HG03097 (cell line): Measurements from ENCODE around the gene GUCA2B.

Source experiments
- ATAC-seq: cut with Tn5 transposase; IDR thresholded peaks from one replicate; pipeline ENCODE4 v1.9.1; 2021; ENCODE audit not compliant: unreplicated experiment, low FRiP score

The GUCA2B gene

DNA sequence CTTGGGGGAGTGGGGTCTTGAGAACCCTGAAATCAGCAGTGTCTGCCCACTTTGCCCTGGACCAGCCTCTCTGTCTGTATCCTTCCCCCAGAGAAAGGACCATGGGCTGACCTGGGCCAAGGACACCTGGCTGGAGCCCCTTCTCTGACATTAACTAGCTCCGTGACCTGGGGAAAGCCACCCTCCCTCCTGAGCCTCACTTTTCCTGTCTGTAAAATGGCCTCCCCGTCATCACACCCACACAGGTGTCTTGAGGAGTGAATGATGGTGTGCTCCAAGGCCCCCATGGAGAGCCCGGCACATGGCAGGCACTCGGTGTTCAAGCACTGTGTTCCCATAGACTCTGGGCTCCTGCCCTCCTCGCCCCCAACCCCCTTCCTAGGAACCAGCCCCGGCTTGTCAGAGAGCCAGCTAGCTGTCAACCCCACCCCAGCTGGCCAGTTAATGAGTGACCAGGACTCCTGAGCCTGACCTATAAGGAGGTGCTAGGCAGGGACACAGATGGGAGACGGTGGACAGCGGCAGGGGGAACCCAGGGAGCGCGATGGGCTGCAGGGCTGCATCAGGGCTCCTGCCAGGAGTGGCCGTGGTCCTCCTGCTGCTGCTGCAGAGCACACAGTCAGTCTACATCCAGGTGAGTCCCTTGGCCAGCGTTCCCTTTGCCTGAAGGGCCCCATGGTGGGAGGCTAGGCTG lies at the start of gene GUCA2B:
GUCA2B (plus strand) TSS at position 504 of the 694 bp plus-strand sequence; CDS start at position 545, 41 bp downstream.
- no peak for ATAC-seq

DNA sequence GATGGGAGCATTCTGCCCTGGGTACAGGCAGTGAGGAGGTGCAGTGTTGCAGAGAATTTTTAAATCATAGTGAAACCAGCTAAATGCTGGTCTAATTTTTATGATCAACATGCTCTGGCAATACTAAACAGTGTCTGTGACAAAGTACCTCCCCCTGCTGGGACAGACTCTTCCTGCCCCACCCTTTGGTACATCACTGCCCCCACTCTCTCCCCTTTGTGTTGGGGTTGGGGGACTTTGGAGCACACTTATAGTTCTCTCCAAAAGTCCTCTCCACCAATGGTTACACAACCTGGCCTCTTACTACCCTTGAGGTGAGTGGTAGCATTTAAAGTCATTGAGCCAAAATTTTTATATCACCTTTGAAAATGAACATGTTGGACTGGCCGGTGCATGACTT lies 48.2 kb upstream of the GUCA2B start:
- ATAC-seq: no peak

GRCh38 chr1:42108309-42108708 lies 44.9 kb upstream of the GUCA2B start:
- ATAC-seq: no peak

DNA sequence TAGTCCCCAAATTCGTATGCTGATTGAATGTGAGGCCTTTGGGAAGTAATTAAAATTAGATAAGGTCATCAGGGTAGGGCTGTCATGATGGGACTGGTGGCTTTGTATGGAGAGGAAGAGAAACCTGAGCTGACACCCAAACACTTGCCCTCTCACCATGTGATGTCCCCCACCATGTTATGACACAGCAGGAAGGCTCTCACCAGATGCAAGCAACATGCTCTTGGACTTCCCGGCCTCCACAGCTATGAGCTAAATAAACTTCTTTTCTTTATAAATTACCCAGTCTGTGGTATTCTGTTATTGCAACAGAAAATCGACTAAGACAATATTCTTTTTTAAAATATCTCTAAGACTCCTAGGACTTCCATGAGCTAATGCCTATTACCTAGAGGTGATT lies 43.6 kb upstream of the GUCA2B start:
- ATAC-seq: no peak

GRCh38 chr1:42114229-42114628 lies 39.0 kb upstream of the GUCA2B start:
- ATAC-seq: no peak

DNA sequence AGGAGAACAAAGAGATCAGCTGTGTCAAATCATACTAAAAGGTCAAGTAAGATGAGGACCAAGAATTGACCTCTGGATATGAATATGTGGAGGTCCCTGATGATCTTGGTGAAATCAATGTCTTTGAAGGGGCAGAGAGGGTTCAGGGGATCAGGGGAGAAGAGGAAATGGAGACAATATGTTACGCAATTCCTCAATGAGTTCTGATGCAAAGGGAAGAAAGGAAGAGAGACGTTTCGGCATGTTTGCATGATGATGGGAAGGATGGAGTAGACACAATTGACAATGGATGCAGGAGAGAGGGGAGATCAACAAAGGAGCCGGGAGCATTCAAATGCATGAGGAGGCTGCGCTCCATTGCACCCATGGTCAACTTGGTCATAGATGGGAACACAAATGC lies 36.0 kb upstream of the GUCA2B start:
- ATAC-seq: no peak

- ATAC-seq: no peak
These were observed 35.1 kb upstream of the GUCA2B start for GRCh38 chr1:42118125-42118524.

DNA sequence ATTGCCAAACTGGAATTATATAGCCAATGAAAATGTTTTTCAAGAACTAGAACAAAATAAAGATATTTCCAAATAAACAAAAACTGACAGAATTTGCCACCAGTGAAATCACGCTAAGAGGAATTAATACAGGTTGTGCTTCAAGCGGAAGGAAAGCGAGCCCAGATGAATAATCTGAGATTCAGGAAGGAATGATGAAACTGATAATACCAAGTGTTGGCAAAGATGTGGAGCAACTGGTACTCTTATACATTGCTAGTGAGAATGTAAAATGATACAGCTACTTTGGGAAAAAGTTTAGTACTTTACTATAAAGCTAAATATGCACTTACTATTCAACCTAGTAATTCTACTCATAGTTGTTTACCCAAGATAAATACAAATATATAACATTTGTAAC lies 30.8 kb upstream of the GUCA2B start:
- no peak for ATAC-seq

DNA sequence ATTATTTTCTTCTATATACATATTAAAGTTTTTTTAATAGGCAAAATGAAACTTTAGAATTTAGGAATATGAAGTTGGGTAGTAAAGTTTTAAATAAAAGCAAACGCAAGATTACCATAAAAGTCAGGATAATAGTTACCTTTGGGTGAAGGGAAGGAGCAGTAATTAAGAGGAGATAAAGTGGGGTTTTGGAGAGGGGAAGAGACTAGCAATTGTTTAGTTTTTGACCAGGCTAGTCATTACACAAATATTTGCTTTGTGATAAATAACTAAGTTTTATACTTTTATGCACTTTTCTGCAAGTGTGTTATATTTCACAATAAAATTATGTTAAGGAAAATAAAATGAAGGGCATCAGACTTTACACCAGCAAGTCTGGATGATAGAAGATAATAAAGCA lies 27.7 kb upstream of the GUCA2B start:
- ATAC-seq: no peak

DNA sequence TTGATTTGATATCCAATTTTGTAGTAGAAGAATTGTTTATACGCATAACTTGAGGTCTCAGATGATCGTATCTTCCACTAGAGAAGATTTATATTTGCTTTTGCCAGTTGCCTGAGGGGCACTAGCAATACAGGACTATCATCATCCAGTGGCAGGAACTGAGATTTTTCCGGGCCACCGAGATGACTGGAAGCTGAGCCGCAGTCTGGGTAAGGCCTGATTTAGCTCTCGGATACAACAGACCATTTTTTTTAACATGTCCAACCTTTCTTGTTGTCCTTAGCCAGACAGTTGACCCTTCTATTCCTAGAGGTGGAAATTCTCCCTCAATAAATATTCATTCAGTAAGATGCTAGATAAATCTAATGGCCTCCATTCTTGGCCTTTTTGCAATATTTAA lies 25.4 kb upstream of the GUCA2B start:
- ATAC-seq: no peak

GRCh38 chr1:42128499-42128898 lies 24.7 kb upstream of the GUCA2B start:
- no peak for ATAC-seq

GRCh38 chr1:42128964-42129363 lies 24.2 kb upstream of the GUCA2B start:
- no peak for ATAC-seq

DNA sequence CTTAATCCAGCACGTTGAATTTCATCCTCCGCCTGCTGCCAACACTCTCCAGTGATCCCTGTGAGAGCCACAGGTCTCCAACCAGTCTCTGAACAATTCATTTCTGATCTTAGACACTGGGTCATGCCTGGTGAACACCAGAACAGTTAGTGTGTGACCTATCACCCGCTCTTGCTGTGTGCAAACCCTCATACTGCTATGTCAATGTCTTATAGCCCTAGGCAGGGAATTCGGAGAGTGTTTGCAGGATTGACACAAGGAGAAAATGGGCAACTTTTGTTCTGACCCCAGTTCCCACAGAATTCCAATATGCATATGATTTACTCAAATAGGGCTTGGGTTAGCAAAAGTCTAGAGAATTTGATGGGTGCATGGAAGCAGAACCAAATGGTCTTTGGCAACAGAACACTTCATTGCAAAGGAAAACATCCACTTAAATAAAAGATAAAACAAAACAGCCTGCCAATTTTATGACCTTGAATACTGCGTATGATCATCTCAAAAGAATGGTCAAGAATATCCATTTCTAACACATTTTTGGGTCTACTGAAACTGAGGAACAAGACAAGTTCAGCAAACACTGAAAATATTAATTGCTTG lies 23.0 kb upstream of the GUCA2B start:
- ATAC-seq: no peak

DNA sequence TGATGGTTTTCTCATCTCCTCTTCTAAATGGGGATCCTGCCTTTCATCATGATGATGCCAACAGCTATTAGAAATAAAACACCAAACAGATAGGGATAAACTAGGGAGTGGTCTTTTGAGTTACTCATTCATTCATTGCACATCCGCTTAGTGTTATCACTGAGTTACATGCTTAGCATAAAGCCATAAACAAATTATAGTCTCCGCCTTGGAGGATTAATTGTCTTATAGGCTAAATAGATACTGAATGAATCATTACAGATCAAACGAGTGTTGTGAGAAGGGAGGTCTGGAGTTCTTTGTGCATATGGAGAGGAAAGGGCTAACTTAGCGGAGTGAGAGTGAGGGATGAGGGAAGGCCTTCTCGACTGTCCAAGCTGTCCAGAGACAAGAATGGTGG lies 19.8 kb upstream of the GUCA2B start:
- no peak for ATAC-seq

- ATAC-seq: no peak
These were observed 19.2 kb upstream of the GUCA2B start for GRCh38 chr1:42133809-42134526.

- ATAC-seq: no peak
These were observed 17.8 kb upstream of the GUCA2B start for GRCh38 chr1:42135426-42135825.

GRCh38 chr1:42136466-42136865 lies 16.7 kb upstream of the GUCA2B start:
- no peak for ATAC-seq

- ATAC-seq: no peak
These were observed 15.4 kb upstream of the GUCA2B start for GRCh38 chr1:42137766-42138165.

GRCh38 chr1:42138586-42138985 lies 14.6 kb upstream of the GUCA2B start:
- ATAC-seq: no peak

GRCh38 chr1:42139444-42139843 lies 13.8 kb upstream of the GUCA2B start:
- no peak for ATAC-seq

GRCh38 chr1:42140191-42140590 lies 13.0 kb upstream of the GUCA2B start:
- ATAC-seq: no peak

DNA sequence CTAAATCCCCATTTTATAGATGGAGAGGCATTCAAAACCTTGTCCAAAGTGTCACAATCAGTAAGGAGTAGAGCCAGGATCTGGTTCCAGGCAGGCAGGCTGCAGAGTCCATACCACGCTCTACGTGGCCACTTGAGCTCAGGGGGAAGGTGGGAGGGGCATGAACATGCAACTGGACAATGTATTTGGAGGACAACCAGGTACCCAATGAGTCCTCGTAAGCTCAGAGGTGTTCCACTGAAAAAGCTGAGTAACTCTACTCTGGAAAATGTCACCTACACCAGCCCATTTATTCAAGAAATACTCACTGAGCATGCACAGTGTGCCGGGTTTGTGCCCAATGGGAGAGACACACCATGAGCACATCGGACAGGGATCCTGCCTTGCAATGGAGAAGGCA lies 11.2 kb upstream of the GUCA2B start:
- no peak for ATAC-seq
